ENCODE measurements around the gene PDGFC.

The PDGFC gene

GRCh38 chr4:156971676-156972378 lies at the start of gene PDGFC:
TSS of gene PDGFC (minus strand) at chr4:156971799. CDS start at chr4:156970903, 896 bp downstream.
- peak; percentile 71 to 75 for DNase-seq

DNA sequence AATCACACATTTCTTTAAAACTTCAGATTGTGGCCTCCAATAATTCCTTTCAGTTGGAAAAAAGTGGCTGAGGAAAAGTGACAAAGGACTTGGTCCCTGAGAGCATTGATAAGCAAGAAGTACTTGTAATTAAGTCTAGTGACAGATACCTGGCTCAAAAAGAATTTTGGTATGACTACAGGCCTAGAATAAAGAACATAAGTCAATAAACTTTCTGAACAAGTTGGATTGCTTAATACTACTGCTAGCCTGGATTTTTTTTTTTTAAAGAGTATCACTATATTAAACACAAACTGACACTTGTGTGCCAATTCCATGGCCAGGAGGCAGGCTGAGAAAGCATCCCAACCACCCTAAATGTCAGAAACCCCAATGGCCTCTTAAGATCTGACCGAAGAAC lies 49.3 kb upstream of the PDGFC start:
- DNase-seq = no peak

GRCh38 chr4:157018920-157019490 lies 47.4 kb upstream of the PDGFC start:
- no peak for DNase-seq

DNA sequence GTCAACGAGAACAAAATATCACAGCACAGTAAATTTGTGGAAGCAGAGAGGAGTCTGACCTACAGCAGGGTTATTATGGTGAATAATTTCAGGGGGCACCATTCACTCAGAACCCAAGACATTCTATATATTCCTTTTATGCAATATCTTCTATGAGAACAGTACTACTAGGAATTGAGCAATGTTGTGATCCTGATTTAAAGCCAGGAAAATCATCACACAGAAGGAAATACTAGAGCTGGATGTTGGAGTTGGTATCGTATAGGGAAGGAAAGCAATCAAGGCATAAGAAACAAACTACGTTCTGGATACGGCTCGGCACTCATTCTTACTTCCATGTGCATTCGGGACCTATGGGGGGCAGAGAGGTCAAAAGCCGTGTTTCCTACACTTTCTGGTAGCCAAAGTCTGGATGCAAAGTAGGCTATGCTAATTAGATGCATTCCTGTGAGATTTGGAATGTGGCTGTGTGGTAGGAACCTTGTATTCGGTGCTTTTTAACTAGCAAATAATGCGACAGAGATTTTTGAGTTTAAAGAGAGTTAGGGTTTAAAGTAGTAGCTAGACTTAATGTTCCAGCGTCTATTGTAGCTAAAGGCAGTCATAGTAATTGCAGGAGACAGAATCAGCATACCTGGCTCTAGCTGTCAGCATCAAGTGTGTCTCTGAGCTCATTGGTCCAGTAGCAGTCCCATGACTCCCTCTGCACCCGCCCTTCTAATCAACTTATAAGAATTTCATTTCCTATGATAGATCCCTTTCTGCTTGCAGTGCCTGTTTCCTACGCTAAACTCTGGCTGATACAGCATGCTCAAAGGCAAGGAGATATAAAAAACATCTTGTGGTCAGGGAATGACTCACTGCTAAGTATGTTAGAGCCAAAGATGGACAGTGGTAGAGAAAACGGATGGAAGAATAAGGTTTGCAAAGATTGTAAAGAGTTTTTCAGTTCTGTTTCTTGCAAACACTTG lies 43.3 kb upstream of the PDGFC start:
- DNase-seq = peak; percentile 45 to 48

GRCh38 chr4:157013656-157014055 lies 42.1 kb upstream of the PDGFC start:
- no peak for DNase-seq

DNA sequence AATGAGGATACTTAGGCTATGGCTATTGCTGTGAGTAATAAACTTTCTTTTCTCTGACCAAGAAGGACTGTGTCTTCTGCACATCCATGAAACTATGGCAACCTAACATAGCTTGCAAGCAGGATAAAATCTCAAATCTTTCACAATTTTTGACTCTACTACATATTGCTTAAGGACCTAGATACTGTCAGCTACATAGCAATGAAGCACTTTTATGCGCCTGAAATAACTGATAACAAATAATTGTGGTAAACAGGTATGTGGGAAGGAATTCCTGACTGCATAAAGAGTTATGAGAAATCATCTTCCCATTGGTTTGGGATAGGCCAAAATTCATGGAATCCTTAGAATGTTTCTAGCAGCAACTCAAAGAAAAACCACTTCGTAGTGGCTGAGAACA lies 41.2 kb upstream of the PDGFC start:
- DNase-seq = no peak

GRCh38 chr4:157012296-157012695 lies 40.7 kb upstream of the PDGFC start:
- no peak for DNase-seq

- DNase-seq = no peak
Observed at GRCh38 chr4:157010630-157011029, 39.0 kb upstream of the PDGFC start.

DNA sequence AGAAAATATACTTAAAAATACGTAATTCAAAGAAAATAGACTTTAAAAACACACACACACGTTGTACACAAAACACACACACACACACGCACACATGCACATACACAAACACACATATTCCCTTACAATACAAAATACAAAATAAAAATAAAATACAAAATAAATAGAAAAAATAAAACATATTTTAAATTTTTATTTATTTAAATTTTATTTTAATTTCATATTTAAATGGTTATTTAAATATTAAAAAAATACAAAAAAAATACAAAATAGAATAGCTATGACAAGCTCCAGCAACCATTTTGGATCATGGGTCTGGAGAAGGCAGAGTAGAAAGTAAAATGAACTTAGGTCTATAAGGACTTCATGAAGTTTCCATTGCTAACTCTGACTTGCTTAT lies 34.2 kb upstream of the PDGFC start:
- no peak for DNase-seq

DNA sequence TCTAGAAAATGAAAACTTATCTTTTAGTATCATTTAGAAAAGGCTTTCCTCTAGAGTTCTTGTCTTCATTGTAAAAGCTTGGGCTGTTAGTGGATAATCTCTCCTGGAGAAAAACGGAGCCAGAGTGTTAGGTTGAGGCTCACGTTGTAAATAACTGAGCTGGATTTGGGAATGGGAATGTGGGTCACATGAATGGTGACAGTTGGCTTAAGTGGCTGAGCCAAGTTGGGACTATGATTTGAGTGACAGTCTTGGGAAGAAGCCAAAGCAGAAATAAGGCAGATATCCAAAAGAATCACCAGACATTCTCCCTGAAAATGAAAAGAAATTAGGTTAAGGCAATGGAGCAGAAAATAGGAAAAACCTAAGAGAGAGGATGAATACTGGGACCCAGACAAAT lies 33.6 kb upstream of the PDGFC start:
- no peak for DNase-seq

- DNase-seq = peak; percentile 23 to 25
Observed at GRCh38 chr4:157004279-157005161, 32.9 kb upstream of the PDGFC start.

DNA sequence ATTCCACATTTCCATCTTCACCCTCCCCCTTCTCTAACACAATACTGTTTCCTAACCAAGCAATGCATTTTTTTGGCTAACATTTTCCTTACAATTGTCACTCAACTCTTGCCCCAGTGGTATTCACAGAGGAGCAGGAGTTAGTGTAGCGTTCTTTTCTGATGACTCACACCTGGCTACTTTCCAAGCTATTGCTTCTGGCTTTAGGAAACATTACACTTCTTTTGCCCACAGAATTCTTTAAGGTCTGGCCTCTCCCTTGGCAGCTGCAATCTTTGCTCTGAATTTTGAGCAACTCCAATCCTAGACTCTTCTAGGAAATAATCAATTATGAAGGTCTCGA lies 27.5 kb upstream of the PDGFC start:
- peak; percentile 85 to 86 for DNase-seq

DNA sequence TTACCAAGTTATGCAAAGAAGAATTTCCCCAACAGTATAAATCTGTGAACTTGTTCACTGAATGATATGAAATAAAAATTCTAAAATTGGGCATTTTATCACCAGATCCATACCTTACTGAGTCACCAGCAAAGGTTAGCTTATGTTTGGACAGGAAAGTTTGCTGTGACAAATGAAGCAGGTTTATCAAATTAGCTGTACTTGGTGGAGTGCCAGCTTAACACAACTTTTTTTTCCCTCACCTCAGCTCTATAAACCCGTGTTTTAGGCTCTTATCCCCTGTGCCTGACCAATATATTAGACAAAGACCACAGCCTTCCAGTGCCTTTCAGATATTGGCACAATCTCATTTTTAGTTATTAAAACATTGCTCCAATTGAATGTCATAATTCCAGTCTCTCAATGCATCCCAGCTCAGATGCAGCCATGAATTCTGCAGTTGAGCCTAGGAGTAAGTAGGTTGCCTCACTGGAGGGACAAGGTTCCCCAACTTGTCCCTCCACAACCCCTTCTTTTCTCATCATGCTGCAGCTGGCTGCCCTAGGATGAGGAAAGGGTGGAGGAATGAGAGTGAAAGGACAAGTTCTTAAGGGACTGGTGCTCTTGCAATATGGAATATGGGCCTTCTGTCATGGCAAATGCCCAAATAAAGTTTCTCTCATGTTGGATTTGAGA lies 27.0 kb upstream of the PDGFC start:
- no peak for DNase-seq

DNA sequence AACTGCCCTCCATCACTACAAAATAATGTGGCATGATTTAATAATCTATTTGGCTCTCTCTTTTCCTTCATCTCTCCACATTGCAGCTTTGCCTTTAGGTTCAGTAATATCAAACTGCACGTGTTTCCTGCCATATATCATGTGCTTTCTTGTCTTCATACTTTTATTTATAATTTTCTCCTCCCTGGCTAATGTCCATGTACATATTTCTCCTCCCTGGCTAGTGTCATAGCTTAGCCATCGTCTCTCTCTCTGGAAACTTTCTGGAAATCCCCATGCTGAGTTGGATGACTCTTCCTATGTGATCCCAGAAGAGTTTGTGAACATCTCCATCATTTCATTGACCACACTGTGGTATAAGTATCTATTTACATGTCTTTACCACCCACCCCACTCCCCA lies 21.3 kb upstream of the PDGFC start:
- DNase-seq = no peak

DNA sequence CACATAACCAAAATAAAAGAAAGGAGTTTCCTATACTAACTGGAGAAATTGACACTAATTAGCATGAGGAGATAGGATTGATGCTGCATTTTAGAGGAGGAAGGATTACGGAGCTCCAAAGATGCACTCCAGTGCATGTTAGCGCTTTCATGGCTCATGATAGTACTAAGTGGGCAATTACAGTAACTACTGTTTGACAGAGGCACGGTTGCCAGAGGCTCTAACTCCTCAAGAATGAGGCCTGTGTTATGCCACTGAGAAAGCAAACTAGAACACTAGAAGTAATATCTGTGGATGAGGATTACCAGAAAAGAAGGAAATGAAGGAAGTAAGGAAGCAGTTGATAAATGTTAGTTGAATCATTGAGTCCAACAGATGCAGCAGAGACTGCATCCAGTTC lies 19.6 kb upstream of the PDGFC start:
- DNase-seq = no peak

DNA sequence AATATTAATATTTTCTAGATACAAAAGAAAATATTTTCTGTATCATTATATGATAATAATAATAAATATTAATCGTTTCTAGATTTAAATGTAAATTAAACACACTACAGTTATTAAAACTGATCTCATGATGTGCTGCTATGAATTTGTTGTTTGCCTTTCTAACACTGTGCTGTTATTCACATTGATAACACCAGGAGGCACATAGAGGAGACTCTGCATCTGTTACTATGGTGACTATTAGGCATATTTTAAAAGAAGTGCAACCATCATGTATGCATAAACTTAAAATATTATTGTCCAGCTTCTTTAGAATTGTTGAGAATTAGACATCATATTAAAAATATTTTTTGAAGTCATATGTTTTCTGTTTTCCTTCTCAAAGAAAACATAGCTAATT lies 11.8 kb upstream of the PDGFC start:
- DNase-seq = peak; percentile 40 to 56

- no peak for DNase-seq
Observed at GRCh38 chr4:156981262-156981769, 9.7 kb upstream of the PDGFC start.

- no peak for DNase-seq
Observed at GRCh38 chr4:156977435-156978160, 6.0 kb upstream of the PDGFC start.

DNA sequence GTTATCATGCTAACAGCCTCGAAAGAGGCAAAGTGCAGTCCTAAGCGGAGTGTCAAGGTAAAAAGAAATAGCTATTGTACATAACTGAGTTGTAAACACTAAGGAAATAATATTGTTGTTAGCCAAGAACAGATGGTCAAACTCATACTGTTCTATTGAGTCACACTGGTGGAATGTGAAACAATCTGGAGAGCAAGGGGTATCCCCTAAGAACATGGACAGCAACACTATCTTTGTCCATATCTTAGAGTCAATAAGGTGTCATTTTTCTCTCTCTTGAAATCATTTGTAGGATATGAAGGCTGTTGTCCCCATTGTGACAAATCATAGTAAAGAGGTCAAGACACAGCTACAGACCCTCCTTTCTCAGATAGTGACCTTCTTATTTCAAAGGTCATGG lies 4.5 kb upstream of the PDGFC start:
- no peak for DNase-seq

DNA sequence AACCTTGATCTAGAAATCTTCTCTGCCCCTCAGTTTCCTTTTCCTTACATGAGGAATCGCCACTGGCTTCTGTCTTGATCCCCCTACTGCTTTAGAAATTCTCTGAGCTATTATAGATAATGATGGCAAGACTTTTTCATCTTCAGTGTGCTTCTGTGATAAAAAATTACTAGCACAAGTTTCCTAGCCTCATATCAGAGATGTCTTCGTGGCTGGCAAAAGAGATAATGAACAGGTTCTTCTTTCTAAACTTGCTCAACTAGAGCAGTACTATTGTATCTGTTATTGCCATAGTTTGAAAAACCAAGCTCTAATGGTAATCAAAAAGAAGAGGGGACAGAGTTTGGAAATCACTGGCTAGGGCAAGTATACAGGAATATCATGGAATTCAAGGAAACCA lies 4.1 kb upstream of the PDGFC start:
- DNase-seq = no peak

DNA sequence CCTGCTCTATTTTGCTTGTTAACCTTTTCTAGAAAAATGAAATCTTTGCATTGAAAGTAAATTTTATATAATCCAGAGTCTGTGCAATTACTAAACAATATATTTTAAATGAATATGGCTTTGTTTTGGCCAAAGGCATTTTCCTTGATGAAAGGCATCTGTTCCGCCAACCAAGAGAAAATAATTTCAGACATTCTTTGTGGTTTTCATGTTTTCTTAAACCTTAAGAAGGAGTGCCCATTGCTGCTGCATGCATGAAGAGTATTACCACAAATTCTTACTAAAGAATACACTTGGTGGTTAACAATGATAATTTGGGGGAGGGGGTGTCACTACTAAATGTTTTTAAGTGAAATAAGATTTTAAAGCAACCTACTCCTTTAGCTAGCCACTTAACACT lies 2.7 kb upstream of the PDGFC start:
- DNase-seq = no peak

Data from Kasumi-1 (cell line).